ENCODE measurements around the gene IL16. TPM values are rescaled to one million over a fixed set of nuclear protein-coding genes. Genes with fewer than 3 reads are reported as not detected.
A peak's percentile ranks its signal among the peaks of the same experiment; 100 is the strongest.

IL16 gene
- total RNA-seq, 4 donors from 2014 or later: 13.5 to 34.9 (median 19.8) TPM

GRCh38 chr15:81255315-81255957, 58.8 kb downstream of the IL16 start:
- no peak for DNase-seq (ENCODE audit: extremely low spot score)
- WGBS: 73% methylated on average over 5 of the region's 5 CpGs
- no peaks in the 10 kb centered on the region for H3K27me3 ChIP-seq
- intact Hi-C loops (cut with DNase I): no loop called here
- H3K4me1 ChIP-seq: peaks cover 0 to 23% (median 0%) of the 10 kb centered on the region in 4 donors
- H3K9me3 ChIP-seq: no peaks in the 10 kb centered on the region
- no peaks in the 10 kb centered on the region for H3K36me3 ChIP-seq
- H3K4me3 ChIP-seq: no peak overlapping the region
- TF ChIP-seq POLR2AphosphoS5 (IDR thresholded peaks at IDR 0.05): no peak
- no peak for TF ChIP-seq CTCF (IDR thresholded peaks at IDR 0.05)
- no peak for TF ChIP-seq EP300 (IDR thresholded peaks at IDR 0.05)
- no peak for TF ChIP-seq POLR2A (IDR thresholded peaks at IDR 0.05; ENCODE audit: low read depth)
- no peak overlapping the region for H3K27ac ChIP-seq (replicated peaks in 1 of 4)

- no peaks in the 10 kb centered on the region for H3K36me3 ChIP-seq
- H3K9me3 ChIP-seq: no peaks in the 10 kb centered on the region
- no peak overlapping the region for H3K4me3 ChIP-seq
- no peak for DNase-seq (ENCODE audit: extremely low spot score)
- no peak overlapping the region for H3K27ac ChIP-seq (replicated peaks in 1 of 4)
- intact Hi-C loops (cut with DNase I): no loop called here
- peaks cover 0 to 23% (median 0%) of the 10 kb centered on the region in 4 donors for H3K4me1 ChIP-seq
- no peak for TF ChIP-seq EP300 (IDR thresholded peaks at IDR 0.05)
- TF ChIP-seq POLR2A (IDR thresholded peaks at IDR 0.05; ENCODE audit: low read depth): no peak
- no peak for TF ChIP-seq CTCF (IDR thresholded peaks at IDR 0.05)
- TF ChIP-seq POLR2AphosphoS5 (IDR thresholded peaks at IDR 0.05): no peak
- no peaks in the 10 kb centered on the region for H3K27me3 ChIP-seq
Measured at GRCh38 chr15:81255958-81256320, 59.3 kb downstream of the IL16 start.

- WGBS: 48% methylated on average over 1 of the region's 1 CpG
- intact Hi-C loops (cut with DNase I): no loop called here
- TF ChIP-seq EP300 (IDR thresholded peaks at IDR 0.05) (no peak), CTCF (IDR thresholded peaks at IDR 0.05) (peak; percentile 22 to 41 (median 27))
Measured at GRCh38 chr15:81256916-81257315, 60.2 kb downstream of the IL16 start.

GRCh38 chr15:81257435-81257834, 60.8 kb downstream of the IL16 start:
- TF ChIP-seq CTCF (IDR thresholded peaks at IDR 0.05) (no peak), POLR2A (IDR thresholded peaks at IDR 0.05; ENCODE audit: low read depth) (no peak), POLR2AphosphoS5 (IDR thresholded peaks at IDR 0.05) (no peak), EP300 (IDR thresholded peaks at IDR 0.05) (no peak)
- Histone ChIP-seq H3K27ac (replicated peaks in 1 of 4) (no peak overlapping the region), H3K4me1 (peaks cover 0 to 23% (median 0%) of the 10 kb centered on the region in 4 donors), H3K4me3 (no peak overlapping the region), H3K27me3 (no peaks in the 10 kb centered on the region), H3K36me3 (no peaks in the 10 kb centered on the region), H3K9me3 (no peaks in the 10 kb centered on the region)
- WGBS: 23% methylated on average over 2 of the region's 2 CpGs
- intact Hi-C loops (cut with DNase I): no loop called here
- no peak for DNase-seq (ENCODE audit: extremely low spot score)

More at GRCh38 chr15:81256916-81257315, 60.2 kb downstream of the IL16 start:
- no peak overlapping the region for H3K4me3 ChIP-seq
- peaks cover 0 to 23% (median 0%) of the 10 kb centered on the region in 4 donors for H3K4me1 ChIP-seq
- H3K27ac ChIP-seq (replicated peaks in 1 of 4): no peak overlapping the region
- H3K27me3 ChIP-seq: no peaks in the 10 kb centered on the region
- H3K9me3 ChIP-seq: no peaks in the 10 kb centered on the region
- DNase-seq (ENCODE audit: extremely low spot score): no peak
- H3K36me3 ChIP-seq: no peaks in the 10 kb centered on the region

- Histone ChIP-seq H3K36me3 (no peaks in the 10 kb centered on the region), H3K9me3 (no peaks in the 10 kb centered on the region), H3K27ac (replicated peaks in 1 of 4) (no peak overlapping the region), H3K4me3 (no peak overlapping the region), H3K27me3 (no peaks in the 10 kb centered on the region), H3K4me1 (peaks cover 0 to 23% (median 0%) of the 10 kb centered on the region in 4 donors)
- WGBS: 88% methylated on average over 8 of the region's 8 CpGs
- no peak for DNase-seq (ENCODE audit: extremely low spot score)
- intact Hi-C loops (cut with DNase I): no loop called here
- TF ChIP-seq POLR2AphosphoS5 (IDR thresholded peaks at IDR 0.05) (no peak), CTCF (IDR thresholded peaks at IDR 0.05) (no peak), POLR2A (IDR thresholded peaks at IDR 0.05; ENCODE audit: low read depth) (no peak), EP300 (IDR thresholded peaks at IDR 0.05) (no peak)
Measured at GRCh38 chr15:81258455-81258854, 61.8 kb downstream of the IL16 start.
